Activated CD8-positive, alpha-beta memory T cell treated with anti-CD3 and anti-CD28 coated beads for 4 hours (primary cell): ENCODE data around the gene ZNF552.
"Not testable (repeated sequence)": the region's sequence is repeated elsewhere in the genome, so short reads cannot be mapped to it uniquely, and the experiment has no call there.

Source experiments
- DNase-seq, 2 donors: peaks; one replicate each; pipeline ENCODE4 v3.0.0-alpha.2; 2020; ENCODE audit warnings: low read depth in 2 of 2

The ZNF552 gene

DNA sequence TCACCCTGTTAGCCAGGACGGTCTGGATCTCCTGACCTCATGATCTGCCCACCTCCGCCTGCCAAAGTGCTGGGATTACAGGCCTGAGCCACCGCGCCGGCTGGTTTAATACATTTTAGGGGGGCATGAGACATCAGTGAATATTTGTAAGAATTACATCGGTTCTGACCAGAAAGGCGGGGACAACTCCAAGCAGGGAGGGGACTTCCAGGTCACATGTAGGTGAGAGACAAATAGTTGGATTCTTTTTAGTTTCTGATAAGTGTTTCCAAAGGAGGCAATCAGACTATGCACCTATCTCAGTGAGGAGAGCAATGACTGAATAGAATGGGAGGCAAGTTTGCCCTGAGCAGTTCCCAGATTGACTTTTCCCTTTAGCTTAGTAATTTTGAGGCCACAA, 3.7 kb upstream of the ZNF552 start:
- no peak for DNase-seq

DNA sequence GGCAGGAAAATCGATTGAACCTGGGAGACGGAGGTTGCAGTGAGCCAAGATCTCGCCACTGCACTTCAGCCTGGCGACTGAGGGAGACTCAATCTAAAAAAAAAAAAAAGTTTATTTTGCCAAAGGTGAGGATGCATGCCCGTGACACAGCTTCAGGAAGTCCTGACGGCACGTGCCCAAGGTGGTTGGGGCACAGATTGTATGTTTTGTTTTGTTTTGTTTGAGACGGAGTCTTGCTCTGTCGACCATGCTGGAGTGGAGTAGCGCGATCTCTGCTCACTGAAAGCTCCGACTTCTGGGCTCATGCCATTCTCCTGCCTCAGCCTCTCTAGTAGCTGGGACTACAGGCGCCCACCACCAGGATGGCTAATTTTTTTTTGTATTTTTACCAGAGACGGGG, 3.3 kb upstream of the ZNF552 start:
- DNase-seq: no peak

DNA sequence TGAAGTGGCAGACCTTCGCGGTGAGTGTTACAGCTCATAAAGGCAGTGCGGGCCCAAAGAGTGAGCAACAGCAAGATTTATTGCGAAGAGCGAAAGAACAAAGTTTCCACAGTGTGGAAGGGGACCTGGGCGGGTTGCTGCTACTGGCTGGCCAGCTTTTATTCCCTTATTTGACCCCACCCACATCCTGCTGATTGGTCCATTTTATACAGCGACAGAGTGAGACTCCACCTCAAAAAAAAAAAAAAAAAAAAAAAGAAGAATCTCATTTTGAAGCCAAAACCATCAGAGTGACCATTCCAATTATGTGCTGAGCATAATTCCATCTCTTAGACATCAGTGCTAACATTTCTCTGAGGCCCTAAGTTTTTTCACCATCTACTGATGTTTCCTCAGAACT, 1.9 kb upstream of the ZNF552 start:
- DNase-seq: no peak

DNA sequence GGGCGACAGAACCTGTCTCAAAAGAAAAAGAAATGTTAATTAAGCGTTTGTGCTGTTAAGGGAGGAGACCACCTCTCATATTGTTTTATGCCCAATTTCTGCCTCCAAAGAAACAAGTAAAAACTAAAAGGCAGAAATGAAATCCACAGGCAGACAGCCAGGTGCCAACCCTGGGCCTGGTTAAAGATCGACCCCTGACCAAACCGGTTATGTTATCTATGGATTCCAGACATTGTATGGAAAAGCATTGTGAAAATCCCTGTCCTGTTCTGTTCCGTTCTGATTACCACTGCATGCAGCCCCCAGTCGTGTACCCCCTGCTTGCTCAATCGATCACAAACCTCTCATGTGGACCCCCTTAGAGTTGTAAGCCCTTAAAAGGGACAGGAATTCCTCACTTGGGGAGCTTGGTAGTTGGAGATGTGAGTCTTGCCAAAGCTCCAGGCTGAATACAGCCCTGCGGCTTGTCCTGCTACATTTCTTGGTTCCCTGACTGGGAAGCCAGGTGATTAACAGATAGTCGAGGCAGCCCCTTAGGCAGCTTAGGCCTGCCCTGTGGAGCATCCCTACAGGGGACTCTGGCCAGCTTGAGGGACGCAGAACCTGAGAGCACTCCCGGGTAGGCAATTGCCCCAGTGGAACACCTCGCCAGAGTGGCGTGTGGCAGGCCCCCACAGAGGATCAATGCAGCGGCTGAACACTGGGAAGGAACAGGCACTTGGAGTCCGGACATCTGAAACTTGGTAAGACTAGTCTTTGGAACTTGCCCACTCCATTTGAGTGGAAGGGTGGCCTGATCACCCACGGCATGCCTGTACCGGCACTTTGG, 748 bp upstream of the ZNF552 start:
- DNase-seq: no peak

DNA sequence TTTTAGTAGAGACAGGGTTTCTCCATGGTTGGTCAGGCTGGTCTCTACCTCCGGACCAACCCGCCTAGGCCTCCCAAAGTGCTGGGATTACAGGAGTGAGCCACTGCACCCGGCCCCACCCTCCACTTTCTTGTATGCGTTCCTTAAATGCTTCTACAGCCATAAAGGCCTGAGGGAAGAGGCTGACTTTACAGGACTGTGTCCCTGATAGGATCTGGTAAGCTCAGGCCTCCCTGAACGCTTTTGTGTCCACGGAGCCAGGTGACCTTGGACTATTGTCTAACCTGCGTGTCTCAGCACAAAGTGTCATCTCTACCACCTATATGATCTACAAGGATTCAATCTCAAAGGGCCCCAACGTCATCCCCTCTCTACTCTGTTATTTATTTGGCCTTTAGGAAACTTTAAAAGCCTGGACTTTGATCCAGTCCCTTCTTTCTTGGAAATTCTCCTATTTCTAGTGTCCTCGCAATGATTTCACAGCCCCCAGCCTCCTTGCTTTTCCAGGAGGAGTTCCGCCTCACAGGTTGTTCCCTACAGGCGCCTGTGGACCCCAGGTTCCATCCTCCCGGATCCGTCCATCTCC, 701 bp downstream of the ZNF552 start:
- no peak for DNase-seq

DNA sequence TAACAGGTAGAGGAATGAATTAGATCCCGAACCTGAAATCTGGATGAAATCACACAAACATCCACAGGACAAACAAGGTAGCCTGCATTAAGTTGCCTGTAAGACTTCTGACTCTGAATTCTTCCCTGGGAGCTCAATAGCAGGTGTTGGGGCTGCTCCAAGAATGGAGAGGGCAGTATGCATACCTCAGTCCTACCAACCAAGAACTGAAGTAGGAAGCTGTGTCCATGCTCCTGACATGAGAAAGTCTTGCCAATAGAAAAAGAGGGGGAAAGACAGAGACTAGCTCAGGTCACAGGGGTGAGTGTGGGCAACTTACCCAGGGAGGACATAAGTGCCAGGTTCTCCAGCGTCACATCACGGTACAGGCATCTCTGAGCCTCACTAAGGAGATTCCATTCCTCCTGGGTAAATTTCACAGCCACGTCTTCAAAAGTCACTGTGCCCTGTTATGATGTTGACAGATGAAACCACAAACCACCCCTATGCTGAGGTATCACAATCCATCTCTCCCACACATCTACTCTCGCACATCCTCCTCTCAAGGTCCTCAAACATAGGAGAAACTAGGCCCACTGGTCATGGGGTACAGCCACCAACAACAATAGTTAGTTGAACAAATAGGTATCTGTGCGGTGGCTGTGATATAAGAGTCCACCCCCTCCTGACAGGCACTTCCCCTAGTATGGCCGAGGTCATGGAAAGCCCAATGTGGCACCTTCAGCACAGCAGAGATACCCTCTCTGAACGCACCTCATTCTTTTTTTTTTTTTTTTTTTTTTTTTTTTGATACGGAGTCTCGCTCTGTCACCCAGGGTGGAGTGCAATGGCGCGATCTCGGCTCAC, 1.5 kb downstream of the ZNF552 start:
- not testable (repeated sequence) for DNase-seq

DNA sequence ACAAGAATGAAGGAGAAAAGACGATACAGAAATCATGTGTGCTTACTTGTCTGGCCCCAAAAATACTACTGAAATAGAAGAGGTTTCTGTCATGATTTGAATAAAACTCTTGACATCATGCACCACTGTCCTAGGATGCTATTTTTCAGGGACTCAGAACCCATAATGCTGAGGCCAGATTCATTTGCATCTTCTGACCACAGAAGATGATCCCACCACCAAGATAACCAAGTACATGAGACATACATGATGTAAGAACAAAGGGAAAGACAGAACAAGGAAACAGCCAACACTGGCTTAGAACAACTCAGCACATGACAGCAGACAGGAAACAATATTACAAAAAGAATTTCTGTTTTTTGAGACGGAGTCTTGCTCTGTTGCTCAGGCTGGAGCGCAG, 2.5 kb downstream of the ZNF552 start:
- no peak for DNase-seq

GRCh38 chr19:57810410-57811295, 4.1 kb downstream of the ZNF552 start:
- not testable (repeated sequence) for DNase-seq

- DNase-seq: no peak
These were observed 7.2 kb downstream of the ZNF552 start for GRCh38 chr19:57807541-57807940.

GRCh38 chr19:57803594-57804325, 11.0 kb downstream of the ZNF552 start:
- no peak for DNase-seq

DNA sequence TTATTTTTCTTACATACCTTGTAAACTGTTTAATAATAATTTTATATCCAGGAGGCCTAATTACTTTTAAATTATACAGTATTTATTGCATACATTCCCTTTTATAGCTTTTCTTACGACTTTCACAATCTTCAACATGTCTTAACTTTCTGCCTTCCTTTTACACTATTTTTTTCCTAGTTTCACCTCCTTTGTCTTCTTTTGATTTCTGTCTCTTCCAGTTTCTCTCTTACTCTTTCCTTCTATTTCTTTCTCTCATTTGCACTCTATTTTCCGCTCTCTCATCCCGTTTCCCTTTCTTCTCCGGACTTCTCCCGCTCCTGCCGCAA, 11.5 kb downstream of the ZNF552 start:
- DNase-seq: no peak

DNA sequence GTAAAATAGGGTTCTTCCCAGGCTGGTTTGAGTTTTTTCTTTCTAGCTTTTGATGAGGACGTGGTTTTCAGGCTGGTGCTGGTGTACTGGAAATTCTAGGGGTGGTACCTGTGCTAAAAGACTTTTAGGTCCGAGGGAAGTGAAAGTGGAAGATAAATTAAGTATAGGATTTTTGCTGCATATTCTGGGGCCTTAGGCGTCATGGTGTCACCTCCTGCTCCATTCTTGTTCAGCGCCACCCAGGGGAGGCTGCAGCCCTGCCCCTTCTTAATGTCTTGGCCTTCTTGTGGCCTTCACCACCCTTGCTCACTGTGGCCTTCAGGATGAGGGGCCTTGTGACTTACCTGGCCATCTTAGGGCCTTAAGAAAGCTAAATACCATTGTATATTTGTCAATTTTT, 12.4 kb downstream of the ZNF552 start:
- no peak for DNase-seq

DNA sequence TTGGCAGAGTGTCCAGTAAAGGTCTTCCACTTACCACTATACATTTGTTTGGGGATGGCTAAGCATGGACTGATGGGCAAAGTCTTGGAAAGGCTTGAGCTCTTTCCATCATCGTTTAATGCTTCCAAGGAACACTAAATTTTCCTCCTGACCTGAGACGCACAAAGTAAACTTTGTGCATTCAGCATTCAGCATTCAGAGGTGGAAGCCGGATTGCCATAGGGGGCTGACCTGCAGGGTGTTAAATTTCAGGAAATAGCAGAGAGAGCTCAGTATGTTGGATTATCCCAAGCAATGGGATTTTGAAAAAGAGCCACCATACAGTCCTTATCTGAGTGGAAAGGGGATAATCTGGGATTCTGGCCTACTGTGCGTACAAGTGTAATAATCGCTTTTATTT, 14.0 kb downstream of the ZNF552 start:
- DNase-seq: no peak

GRCh38 chr19:57796580-57796979, 18.1 kb downstream of the ZNF552 start:
- not testable (repeated sequence) for DNase-seq

GRCh38 chr19:57789288-57789687, 25.4 kb downstream of the ZNF552 start:
- no peak for DNase-seq

- no peak for DNase-seq
These were observed 26.5 kb downstream of the ZNF552 start for GRCh38 chr19:57788114-57788692.

- DNase-seq: no peak
These were observed 27.8 kb downstream of the ZNF552 start for GRCh38 chr19:57786906-57787305.

DNA sequence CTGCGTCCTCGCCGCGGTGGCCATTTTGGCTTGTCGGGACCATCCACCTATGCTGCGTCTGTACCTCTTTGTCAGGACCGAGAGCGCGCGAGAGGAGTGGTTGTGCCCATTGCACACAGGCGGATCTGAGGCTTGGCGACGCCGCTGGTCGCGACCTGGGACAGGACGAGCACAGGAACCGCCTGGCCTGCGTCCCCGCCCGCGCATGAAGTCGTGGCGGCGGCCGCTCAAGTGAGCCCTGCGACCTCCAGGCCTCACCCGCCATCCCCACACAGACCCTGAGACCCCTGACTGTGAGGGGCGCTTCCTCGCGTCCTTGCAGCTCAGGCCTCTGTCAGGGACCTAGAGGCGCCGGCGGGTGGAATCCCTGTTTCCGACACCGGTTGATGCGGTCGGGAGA, 28.4 kb downstream of the ZNF552 start:
- no peak for DNase-seq

- no peak for DNase-seq
These were observed 35.4 kb downstream of the ZNF552 start for GRCh38 chr19:57779220-57779845.

DNA sequence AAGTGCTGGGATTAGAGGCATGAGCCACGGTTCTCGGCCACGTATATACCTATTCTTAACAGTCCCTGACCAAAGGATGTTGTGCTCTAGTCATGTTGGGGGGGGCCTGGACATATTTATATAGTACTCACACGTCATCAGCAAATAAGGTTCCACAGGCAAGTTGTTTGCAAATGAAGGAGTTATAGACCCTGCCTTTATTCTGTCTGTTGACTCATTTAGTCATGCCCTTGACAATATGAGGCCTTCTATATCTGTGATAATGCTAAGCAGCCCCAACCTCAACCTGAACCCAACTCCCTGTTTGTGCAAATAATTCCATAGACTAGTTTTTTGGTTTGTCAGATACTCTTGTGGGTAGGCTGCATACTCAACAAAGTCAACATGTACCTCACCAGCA, 36.4 kb downstream of the ZNF552 start:
- no peak for DNase-seq
